Head of caudate nucleus (tissue), 42 donors: Measurements from ENCODE around the gene SRGAP1.

Experiments used
- DNase-seq, 42 donors: peaks; one replicate each; pipeline versions ENCODE4 v3.0.0 to v3.0.0-alpha.2; 2020 to 2021; ENCODE audit warnings: mixed read lengths in 7 of 42
- intact Hi-C: fragments of 100-400 bp; cut with DNase I; formaldehyde crosslinking; loops from one replicate; pipeline ENCODE4 v1.15.0; 2022

SRGAP1 gene

GRCh38 chr12:64082116-64082515, 237.6 kb downstream of the SRGAP1 start:
- intact Hi-C loops, result no loop called here
- DNase-seq, result no peak

GRCh38 chr12:64082866-64083268, 238.4 kb downstream of the SRGAP1 start:
- intact Hi-C loops, result no loop called here

GRCh38 chr12:64083285-64084210, 239.0 kb downstream of the SRGAP1 start:
- peak; percentile 30 to 89 (median 72) for DNase-seq
- intact Hi-C loops, result no loop called here

More at GRCh38 chr12:64082866-64083268, 238.4 kb downstream of the SRGAP1 start:
- DNase-seq, result peak in 2 of 42 donors; percentile 25 to 26

DNA sequence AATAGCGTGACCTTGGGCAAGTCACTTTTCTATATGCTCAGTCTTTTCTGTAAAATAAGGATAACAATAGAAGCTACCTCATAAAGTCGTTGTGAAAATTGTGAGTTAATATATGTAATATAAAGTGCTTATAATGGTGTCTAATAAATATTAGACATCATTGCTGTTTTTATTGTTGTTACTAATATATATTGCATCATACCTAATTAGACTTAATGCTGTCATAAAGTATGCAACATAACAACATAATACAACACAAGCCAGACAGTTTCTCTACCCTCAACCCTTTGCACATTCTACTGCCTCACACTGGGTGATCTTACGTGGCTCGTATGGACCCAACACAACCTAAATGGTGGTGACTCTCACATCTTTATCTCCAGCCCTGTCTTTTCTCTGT, 240.7 kb downstream of the SRGAP1 start:
- no peak for DNase-seq
- intact Hi-C loops, result no loop called here

- DNase-seq, result no peak
- intact Hi-C loops, result no loop called here
Measured at GRCh38 chr12:64085996-64086395, 241.5 kb downstream of the SRGAP1 start.

GRCh38 chr12:64086946-64087345, 242.4 kb downstream of the SRGAP1 start:
- intact Hi-C loops, result no loop called here
- DNase-seq, result no peak

GRCh38 chr12:64087761-64088160, 243.3 kb downstream of the SRGAP1 start:
- DNase-seq, result no peak
- intact Hi-C loops, result no loop called here

DNA sequence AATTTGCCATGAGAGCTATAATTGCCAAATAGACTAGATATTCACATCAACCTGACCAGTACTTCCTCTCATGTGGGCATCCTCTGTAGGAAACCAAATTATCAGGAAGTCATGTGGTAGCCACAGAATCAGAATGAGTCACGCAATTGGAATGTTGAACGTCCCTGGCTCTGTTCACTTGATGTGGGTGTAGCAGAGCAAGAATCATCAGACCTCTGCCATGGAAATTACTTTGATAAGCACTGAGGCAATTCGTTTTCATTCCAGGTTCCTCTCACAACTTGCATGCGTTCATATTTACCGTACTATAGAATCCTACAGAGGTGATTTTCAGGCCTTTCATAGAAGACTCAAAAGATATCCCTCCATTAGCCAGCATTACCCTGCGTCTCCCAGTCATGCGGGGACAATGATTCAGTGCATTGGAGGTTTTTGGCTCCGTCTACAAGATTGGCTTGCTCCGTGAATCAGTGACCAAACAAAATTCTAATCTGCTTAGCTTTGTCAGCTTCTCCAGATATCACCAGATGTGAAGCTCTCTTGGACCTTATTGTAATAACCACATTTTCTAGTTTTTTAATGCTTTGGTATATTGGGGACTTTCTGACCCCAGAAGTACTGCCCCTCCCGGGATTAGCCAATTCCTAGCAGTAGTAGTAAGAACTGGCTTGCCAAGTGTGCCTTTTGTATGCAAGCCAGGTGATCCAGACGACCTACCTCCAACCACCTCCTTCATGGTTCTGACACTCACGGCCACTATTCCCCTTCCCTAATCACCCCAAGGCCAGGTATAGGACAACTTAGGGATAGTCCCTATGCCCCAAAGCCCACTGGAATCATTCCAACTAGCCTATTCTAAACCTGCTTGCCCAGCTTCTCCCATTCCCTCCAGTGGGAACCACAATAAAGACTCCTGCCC, 244.2 kb downstream of the SRGAP1 start:
- DNase-seq, result peak in 27 of 42 donors; percentile 14 to 80 (median 46)
- intact Hi-C loops, result no loop called here

- DNase-seq, result no peak
- intact Hi-C loops, result no loop called here
Measured at GRCh38 chr12:64090047-64090446, 245.5 kb downstream of the SRGAP1 start.

GRCh38 chr12:64091186-64091585, 246.7 kb downstream of the SRGAP1 start:
- intact Hi-C loops, result no loop called here

GRCh38 chr12:64092507-64093196, 248.2 kb downstream of the SRGAP1 start:
- intact Hi-C loops, result no loop called here
- no peak for DNase-seq

More at GRCh38 chr12:64091186-64091585, 246.7 kb downstream of the SRGAP1 start:
- DNase-seq, result no peak

GRCh38 chr12:64093689-64094088, 249.2 kb downstream of the SRGAP1 start:
- intact Hi-C loops, result no loop called here
- no peak for DNase-seq

- DNase-seq, result no peak
- intact Hi-C loops, result no loop called here
Measured at GRCh38 chr12:64097366-64098105, 253.0 kb downstream of the SRGAP1 start.

- peak in 19 of 42 donors; percentile 16 to 61 (median 35) for DNase-seq
- intact Hi-C loops, result no loop called here
Measured at GRCh38 chr12:64098709-64099354, 254.3 kb downstream of the SRGAP1 start.

DNA sequence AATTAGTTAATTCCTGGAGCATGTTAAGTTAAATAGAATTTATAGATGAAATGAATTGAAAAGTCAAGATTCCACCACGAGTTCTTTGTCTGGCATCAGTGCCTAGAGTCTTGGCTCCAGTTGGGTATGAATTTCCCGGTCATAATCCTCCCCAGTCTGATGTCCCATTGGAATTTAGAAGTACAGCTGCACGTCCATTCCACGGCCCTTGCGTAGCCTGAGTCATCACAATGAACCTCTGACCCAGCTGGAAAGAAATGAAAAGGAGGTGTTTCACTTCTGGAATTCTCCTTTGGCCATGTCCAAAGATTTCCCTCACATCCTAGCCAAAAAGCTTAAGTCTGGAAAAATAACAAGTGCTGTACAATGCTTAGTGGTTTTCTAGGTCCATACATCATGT, 254.9 kb downstream of the SRGAP1 start:
- intact Hi-C loops, result no loop called here

DNA sequence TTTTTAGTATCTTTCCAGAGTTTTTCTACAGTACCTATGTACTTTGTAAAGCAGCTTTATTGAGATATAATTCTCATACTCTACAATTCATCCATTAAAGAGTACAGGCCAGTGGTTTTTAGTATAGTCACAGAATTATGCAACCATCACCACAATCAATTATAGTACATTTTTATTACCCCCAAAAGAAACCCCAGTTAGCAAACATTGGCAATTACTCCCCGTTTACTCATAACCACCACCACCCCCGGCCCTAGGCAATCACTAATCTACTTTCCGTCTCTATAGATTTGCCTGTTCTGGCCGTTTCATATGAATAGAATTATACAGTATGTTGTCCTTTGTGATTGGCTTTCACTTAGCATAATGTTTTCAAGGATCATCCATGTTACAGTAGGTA, 257.8 kb downstream of the SRGAP1 start:
- intact Hi-C loops, result no loop called here
- DNase-seq, result no peak

More for the DNA sequence above, 254.9 kb downstream of the SRGAP1 start:
- no peak for DNase-seq

- no peak for DNase-seq
- intact Hi-C loops, result no loop called here
Measured at GRCh38 chr12:64103825-64104740, 259.6 kb downstream of the SRGAP1 start.
